PC-3 (cell line): ENCODE data around the gene PPA1.

Source experiments
- EZH2phosphoT487 ChIP-seq: fragments of 300-600 bp; sonication (generic); IDR thresholded peaks from 2 replicates; pipeline ENCODE4 v1.6.1; 2018; ENCODE audit warnings: mild to moderate bottlenecking, antibody characterized with exemption, low read length, borderline replicate concordance
- TF ChIP-seq, protein P1 (sequence below): fragments of 300-600 bp; sonication (generic); conservative IDR thresholded peaks from 2 replicates; pipeline ENCODE4 v1.5.1; 2017; ENCODE audit warnings: antibody characterized with exemption, low read depth, mild to moderate bottlenecking, low read length

DNA sequence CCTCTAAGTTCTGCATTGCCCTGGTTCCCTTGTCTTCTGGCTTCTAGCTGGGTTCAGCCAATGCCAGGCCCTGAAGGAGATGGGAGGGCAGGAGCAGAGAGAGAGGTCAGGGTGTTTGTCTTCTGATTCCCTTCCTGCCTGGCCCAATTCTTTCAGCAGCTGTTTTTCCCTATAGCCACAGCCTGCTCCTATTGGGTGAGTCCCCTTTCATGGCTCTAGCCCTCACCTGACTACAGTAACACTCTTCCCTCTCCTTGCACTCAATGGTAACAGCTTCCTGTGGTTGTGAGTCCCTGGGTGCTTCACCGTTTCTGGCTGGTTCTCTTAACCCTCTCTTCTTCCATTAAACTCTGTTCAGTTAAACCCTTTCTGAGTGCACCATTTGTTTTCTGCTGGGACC lies 33.5 kb upstream of the PPA1 start:
- TF ChIP-seq, protein P1, sequence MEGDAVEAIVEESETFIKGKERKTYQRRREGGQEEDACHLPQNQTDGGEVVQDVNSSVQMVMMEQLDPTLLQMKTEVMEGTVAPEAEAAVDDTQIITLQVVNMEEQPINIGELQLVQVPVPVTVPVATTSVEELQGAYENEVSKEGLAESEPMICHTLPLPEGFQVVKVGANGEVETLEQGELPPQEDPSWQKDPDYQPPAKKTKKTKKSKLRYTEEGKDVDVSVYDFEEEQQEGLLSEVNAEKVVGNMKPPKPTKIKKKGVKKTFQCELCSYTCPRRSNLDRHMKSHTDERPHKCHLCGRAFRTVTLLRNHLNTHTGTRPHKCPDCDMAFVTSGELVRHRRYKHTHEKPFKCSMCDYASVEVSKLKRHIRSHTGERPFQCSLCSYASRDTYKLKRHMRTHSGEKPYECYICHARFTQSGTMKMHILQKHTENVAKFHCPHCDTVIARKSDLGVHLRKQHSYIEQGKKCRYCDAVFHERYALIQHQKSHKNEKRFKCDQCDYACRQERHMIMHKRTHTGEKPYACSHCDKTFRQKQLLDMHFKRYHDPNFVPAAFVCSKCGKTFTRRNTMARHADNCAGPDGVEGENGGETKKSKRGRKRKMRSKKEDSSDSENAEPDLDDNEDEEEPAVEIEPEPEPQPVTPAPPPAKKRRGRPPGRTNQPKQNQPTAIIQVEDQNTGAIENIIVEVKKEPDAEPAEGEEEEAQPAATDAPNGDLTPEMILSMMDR = no peak
- TF ChIP-seq EZH2phosphoT487 = no peak
